ENCODE data around the gene SYF2. TPM values are rescaled to one million over a fixed set of nuclear protein-coding genes. Genes with fewer than 3 reads are reported as not detected.

The SYF2 gene
- polyA plus RNA-seq, 1 of the 3 experiments (the other 2 are of a cell fraction): 31.1 TPM

- Histone ChIP-seq H2AFZ (ENCODE audit: low read depth) (no peak overlapping the region), H3K9me3 (no peaks in the 10 kb centered on the region), H3K27ac (ENCODE audit: low read depth in 2 of 2, low read length in 1 of 2) (peak overlapping the region in 1 of 2 experiments; percentile 99; a peak in 3 of 4 replicates), H3K27me3 (ENCODE audit: insufficient read depth) (no peaks in the 10 kb centered on the region), H3K9me2 (no peaks in the 10 kb centered on the region), H3K9ac (peak overlapping the region; percentile 99; the same call in 1 of the 2 replicates), H3K4me1 (ENCODE audit: control insufficient read depth in 1 of 2, insufficient read depth in 2 of 2, low read depth in 1 of 2, low read length in 1 of 2) (peaks cover 15 to 27% of the 10 kb centered on the region in 2 experiments; a peak in 3 of 4 replicates), H3K36me3 (replicated peaks in 1 of 2; ENCODE audit: control insufficient read depth in 1 of 2, insufficient read depth in 2 of 2, low read length in 1 of 2) (peaks cover 40 to 60% of the 10 kb centered on the region in 2 experiments), H3F3A (replicated peaks; ENCODE audit: insufficient read depth) (peaks cover 44% of the 10 kb centered on the region), H3K4me2 (peak overlapping the region; percentile 95), H3K4me3 (ENCODE audit: low read depth in 2 of 2, low read length in 1 of 2) (peak overlapping the region in 1 of 2 experiments; percentile 86; a peak in 2 of 4 replicates), H3K79me2 (ENCODE audit: insufficient read depth) (peaks cover 63% of the 10 kb centered on the region), H4K20me1 (ENCODE audit: insufficient read depth) (peaks cover 34% of the 10 kb centered on the region)
- ChIA-PET POLR2A (no interaction called here), CTCF (interaction anchor here (1.6 kb wide), 1 partner anchor 39 kb away, joined by 3 read pairs; no protein-coding TSS in a partner anchor)
- peak; percentile 59 for DNase-seq
- 22% methylated on average over 6 of the region's 6 CpGs for WGBS (ENCODE audit: low lambda C conversion rate)
- TF ChIP-seq MAX (IDR thresholded peaks at IDR 0.05; ENCODE audit: low read depth): no peak
- TF ChIP-seq GATA2 (CRISPR knock-in tag; IDR thresholded peaks at IDR 0.05): peak; percentile 90
- no peak for TF ChIP-seq USF2 (IDR thresholded peaks at IDR 0.05; ENCODE audit: borderline replicate concordance, low read depth, low read length)
- TF ChIP-seq MEF2A (IDR thresholded peaks at IDR 0.05; ENCODE audit: borderline replicate concordance, low read depth): no peak
- peak; percentile 80 for TF ChIP-seq MXI1 (IDR thresholded peaks at IDR 0.05; ENCODE audit: low read depth, low read length)
- peak; percentile 95 for TF ChIP-seq RCOR1 (IDR thresholded peaks at IDR 0.05; ENCODE audit: low read length)
- TF ChIP-seq RXRA (IDR thresholded peaks at IDR 0.05; ENCODE audit: borderline replicate concordance, low read depth): no peak
- TF ChIP-seq FOXJ3 (CRISPR knock-in tag; IDR thresholded peaks at IDR 0.05): no peak
- TF ChIP-seq SIN3A (IDR thresholded peaks at IDR 0.05; ENCODE audit: borderline replicate concordance, low read depth, low read length): no peak
- TF ChIP-seq ELF1 (IDR thresholded peaks at IDR 0.05): no peak
- peak; percentile 66 for TF ChIP-seq TCF12 (IDR thresholded peaks at IDR 0.05)
- no peak for TF ChIP-seq SMC3 (IDR thresholded peaks at IDR 0.05; ENCODE audit: low read depth, low read length)
- no peak for TF ChIP-seq JUND (IDR thresholded peaks at IDR 0.05)
- peak; percentile 84 for TF ChIP-seq CHD2 (IDR thresholded peaks at IDR 0.05; ENCODE audit: low read length, partially characterized antibody)
- TF ChIP-seq CTCF (IDR thresholded peaks at IDR 0.05): no peak
- peak; percentile 5; the same call in 1 of the 2 replicates for TF ChIP-seq RAD21 (IDR thresholded peaks at IDR 0.05; ENCODE audit: low read length)
- TF ChIP-seq REST (IDR thresholded peaks at IDR 0.05; ENCODE audit: low read depth, low read length): no peak
- TF ChIP-seq NRF1 (IDR thresholded peaks at IDR 0.05; ENCODE audit: low read depth, low read length): no peak
- TF ChIP-seq EP300 (IDR thresholded peaks at IDR 0.05; ENCODE audit: borderline replicate concordance in 1 of 2, low read depth in 1 of 2, low read length in 1 of 2): peak in 1 of 2 experiments; percentile 93; a peak in 2 of 4 replicates
Measured at GRCh38 chr1:25243907-25244306, 11.6 kb upstream of the SYF2 start.
